ENCODE results near the gene NR2F1. TPM values are rescaled to one million over a fixed set of nuclear protein-coding genes. Genes with fewer than 3 reads are reported as not detected.

The NR2F1 gene
- total and polyA plus RNA-seq, 2 donors (not counting 3 experiments of a cell fraction or from before 2014, with no cell fraction given): 21.5 to 38.7 TPM

DNA sequence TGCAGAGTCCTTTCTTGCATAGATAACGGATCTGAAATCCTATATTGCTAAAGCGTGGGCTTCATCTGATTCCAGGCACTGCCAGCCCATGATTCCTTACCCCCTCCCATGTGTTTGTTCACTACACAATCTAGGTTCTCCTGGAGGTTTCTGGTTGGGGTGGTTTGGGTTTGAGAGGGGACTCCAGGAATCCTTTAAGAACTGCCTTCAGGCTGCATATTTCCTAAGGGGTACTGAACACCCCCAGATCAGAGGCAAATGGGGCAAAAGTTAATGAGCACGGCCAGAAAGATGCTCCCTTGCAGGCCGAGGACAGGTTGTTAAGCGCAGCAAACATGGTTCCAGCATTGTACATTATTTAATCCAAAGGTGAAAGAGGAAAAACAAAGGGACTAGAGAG, 9.9 kb downstream of the NR2F1 start:
- no peaks in the 10 kb centered on the region for H3K9me1 ChIP-seq (replicated peaks; ENCODE audit: control insufficient read depth, extremely low read depth, insufficient read depth, low read length)
- H2AFZ ChIP-seq (ENCODE audit: low read depth, low read length): no peak overlapping the region
- H3K36me3 ChIP-seq (ENCODE audit: control insufficient read depth in 2 of 2, extremely low read depth in 1 of 2, insufficient read depth in 2 of 2, low read length in 2 of 2): peaks cover 2 to 8% of the 10 kb centered on the region in 2 experiments
- POLR2A ChIA-PET: no interaction called here
- H3K9me3 ChIP-seq (replicated peaks; ENCODE audit: control insufficient read depth, insufficient read depth, low read length): no peaks in the 10 kb centered on the region
- FAIRE-seq (no peak), DNase-seq (ENCODE audit: low read depth, low spot score) (no peak)
- no peaks in the 10 kb centered on the region for H3K27me3 ChIP-seq (ENCODE audit: control insufficient read depth in 2 of 2, insufficient read depth in 2 of 2, low read length in 2 of 2)
- peaks cover 45% of the 10 kb centered on the region for H3K79me2 ChIP-seq (ENCODE audit: control insufficient read depth, insufficient read depth, low read length)
- intact Hi-C loops (cut with micrococcal nuclease): no loop called here
- CTCF ChIA-PET: interaction anchor here (1.3 to 1.6 kb wide), 2 partner anchors 29 to 208 kb away, joined by 3 read pairs; no protein-coding TSS in a partner anchor
- no peak overlapping the region for H3K4me3 ChIP-seq (replicated peaks in 1 of 3; ENCODE audit: insufficient read depth in 1 of 3, low read depth in 1 of 3, low read length in 3 of 3)
- dilution Hi-C loops (cut with MboI; ENCODE audit: extremely low pct_ligation_motif_present, low sequenced_read_pairs): no loop called here
- no peak for TF ChIP-seq POLR2A (IDR thresholded peaks at IDR 0.05; ENCODE audit: low read depth, low read length)
- no peak for TF ChIP-seq GATA2 (IDR thresholded peaks at IDR 0.05; ENCODE audit: insufficient read depth, insufficient read length, low read depth, low read length)
- TF ChIP-seq, protein P1, sequence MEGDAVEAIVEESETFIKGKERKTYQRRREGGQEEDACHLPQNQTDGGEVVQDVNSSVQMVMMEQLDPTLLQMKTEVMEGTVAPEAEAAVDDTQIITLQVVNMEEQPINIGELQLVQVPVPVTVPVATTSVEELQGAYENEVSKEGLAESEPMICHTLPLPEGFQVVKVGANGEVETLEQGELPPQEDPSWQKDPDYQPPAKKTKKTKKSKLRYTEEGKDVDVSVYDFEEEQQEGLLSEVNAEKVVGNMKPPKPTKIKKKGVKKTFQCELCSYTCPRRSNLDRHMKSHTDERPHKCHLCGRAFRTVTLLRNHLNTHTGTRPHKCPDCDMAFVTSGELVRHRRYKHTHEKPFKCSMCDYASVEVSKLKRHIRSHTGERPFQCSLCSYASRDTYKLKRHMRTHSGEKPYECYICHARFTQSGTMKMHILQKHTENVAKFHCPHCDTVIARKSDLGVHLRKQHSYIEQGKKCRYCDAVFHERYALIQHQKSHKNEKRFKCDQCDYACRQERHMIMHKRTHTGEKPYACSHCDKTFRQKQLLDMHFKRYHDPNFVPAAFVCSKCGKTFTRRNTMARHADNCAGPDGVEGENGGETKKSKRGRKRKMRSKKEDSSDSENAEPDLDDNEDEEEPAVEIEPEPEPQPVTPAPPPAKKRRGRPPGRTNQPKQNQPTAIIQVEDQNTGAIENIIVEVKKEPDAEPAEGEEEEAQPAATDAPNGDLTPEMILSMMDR (IDR thresholded peaks at IDR 0.05; ENCODE audit: extremely low read depth in 1 of 2, insufficient read depth in 1 of 2, low read depth in 1 of 2, low read length in 2 of 2): no peak
- no peak for TF ChIP-seq POLR2AphosphoS5 (IDR thresholded peaks at IDR 0.05; ENCODE audit: insufficient read depth, low read depth, low read length)
- TF ChIP-seq, protein P2, sequence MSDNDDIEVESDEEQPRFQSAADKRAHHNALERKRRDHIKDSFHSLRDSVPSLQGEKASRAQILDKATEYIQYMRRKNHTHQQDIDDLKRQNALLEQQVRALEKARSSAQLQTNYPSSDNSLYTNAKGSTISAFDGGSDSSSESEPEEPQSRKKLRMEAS (IDR thresholded peaks at IDR 0.05; ENCODE audit: insufficient read depth, insufficient read length): no peak
- no peak for TF ChIP-seq JUN (IDR thresholded peaks at IDR 0.05; ENCODE audit: borderline replicate concordance, insufficient read depth, insufficient read length, low read depth)
- TF ChIP-seq MYC (IDR thresholded peaks at IDR 0.05; ENCODE audit: low read depth, low read length): no peak
- no peak for TF ChIP-seq FOS (IDR thresholded peaks at IDR 0.05; ENCODE audit: borderline replicate concordance, insufficient read depth, low read length)
- no peak for TF ChIP-seq EZH2 (IDR thresholded peaks at IDR 0.05; ENCODE audit: borderline replicate concordance, low read depth, low read length, severe bottlenecking)
- H3K9ac ChIP-seq (replicated peaks; ENCODE audit: extremely low read depth, insufficient read depth, low read length): no peak overlapping the region
- no peak overlapping the region for H3K27ac ChIP-seq (ENCODE audit: insufficient read depth, low read depth, low read length)
- BruUV-seq (replicated peaks): no TSS peak
- H3K4me2 ChIP-seq (ENCODE audit: insufficient read depth, low read length): no peak overlapping the region
- H3K4me1 ChIP-seq (ENCODE audit: control insufficient read depth, extremely low read depth, insufficient read depth, low read length): peaks cover 3% of the 10 kb centered on the region
- no peaks in the 10 kb centered on the region for H4K20me1 ChIP-seq (replicated peaks; ENCODE audit: control insufficient read depth, extremely low read depth, insufficient read depth, low read length)
